Measurements from ENCODE around the gene METTL23. TPM values are rescaled to one million over a fixed set of nuclear protein-coding genes. Genes with fewer than 3 reads are reported as not detected.
"Not testable (repeated sequence)": the region's sequence is repeated elsewhere in the genome, so short reads cannot be mapped to it uniquely, and the experiment has no call there.

METTL23 gene
- total RNA-seq, 4 donors from 2014 or later: 11.2 to 34.1 (median 24.7) TPM; not detected in 1

- 35 to 40% methylated on average over 12 to 18 of the region's 18 CpGs for WGBS, 2 donors (ENCODE audit: low coverage in 1 of 2)
- H3K27ac ChIP-seq: peak overlapping the region; percentile 100
- TF ChIP-seq, protein P1, sequence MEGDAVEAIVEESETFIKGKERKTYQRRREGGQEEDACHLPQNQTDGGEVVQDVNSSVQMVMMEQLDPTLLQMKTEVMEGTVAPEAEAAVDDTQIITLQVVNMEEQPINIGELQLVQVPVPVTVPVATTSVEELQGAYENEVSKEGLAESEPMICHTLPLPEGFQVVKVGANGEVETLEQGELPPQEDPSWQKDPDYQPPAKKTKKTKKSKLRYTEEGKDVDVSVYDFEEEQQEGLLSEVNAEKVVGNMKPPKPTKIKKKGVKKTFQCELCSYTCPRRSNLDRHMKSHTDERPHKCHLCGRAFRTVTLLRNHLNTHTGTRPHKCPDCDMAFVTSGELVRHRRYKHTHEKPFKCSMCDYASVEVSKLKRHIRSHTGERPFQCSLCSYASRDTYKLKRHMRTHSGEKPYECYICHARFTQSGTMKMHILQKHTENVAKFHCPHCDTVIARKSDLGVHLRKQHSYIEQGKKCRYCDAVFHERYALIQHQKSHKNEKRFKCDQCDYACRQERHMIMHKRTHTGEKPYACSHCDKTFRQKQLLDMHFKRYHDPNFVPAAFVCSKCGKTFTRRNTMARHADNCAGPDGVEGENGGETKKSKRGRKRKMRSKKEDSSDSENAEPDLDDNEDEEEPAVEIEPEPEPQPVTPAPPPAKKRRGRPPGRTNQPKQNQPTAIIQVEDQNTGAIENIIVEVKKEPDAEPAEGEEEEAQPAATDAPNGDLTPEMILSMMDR (IDR thresholded peaks at IDR 0.05): no peak
- TF ChIP-seq EP300 (IDR thresholded peaks at IDR 0.05; ENCODE audit: low read depth): no peak
- TF ChIP-seq POLR2AphosphoS5 (IDR thresholded peaks at IDR 0.05): no peak
- TF ChIP-seq POLR2A (IDR thresholded peaks at IDR 0.05): no peak
- in situ Hi-C loops (cut with MboI; ENCODE audit: low pct_ligation_motif_present in 1 of 4, low pct_unique_long_range_greater_than_20kb in 1 of 4, low sequenced_read_pairs in 3 of 4) (no loop called here), intact Hi-C loops (cut with DNase I; ENCODE audit: low total_unique reads) (loop anchor here (5.0 to 10.0 kb wide), 2 partner anchors 851 to 943 kb away; partner anchors contain the start of genes TRIM47 and UNK)
- no peaks in the 10 kb centered on the region for H3K9me3 ChIP-seq
- H3K4me1 ChIP-seq: peaks cover 34 to 76% (median 40%) of the 10 kb centered on the region in 4 donors
- peaks cover 0 to 27% (median 4%) of the 10 kb centered on the region in 4 donors for H3K36me3 ChIP-seq
- H3K27me3 ChIP-seq: no peaks in the 10 kb centered on the region
- DNase-seq: peak; percentile 28
- peak overlapping the region in 3 of 4 donors; percentile 97 to 99 (median 98) for H3K4me3 ChIP-seq
Measured at GRCh38 chr17:76727745-76728456, 1.3 kb downstream of the METTL23 start.

DNA sequence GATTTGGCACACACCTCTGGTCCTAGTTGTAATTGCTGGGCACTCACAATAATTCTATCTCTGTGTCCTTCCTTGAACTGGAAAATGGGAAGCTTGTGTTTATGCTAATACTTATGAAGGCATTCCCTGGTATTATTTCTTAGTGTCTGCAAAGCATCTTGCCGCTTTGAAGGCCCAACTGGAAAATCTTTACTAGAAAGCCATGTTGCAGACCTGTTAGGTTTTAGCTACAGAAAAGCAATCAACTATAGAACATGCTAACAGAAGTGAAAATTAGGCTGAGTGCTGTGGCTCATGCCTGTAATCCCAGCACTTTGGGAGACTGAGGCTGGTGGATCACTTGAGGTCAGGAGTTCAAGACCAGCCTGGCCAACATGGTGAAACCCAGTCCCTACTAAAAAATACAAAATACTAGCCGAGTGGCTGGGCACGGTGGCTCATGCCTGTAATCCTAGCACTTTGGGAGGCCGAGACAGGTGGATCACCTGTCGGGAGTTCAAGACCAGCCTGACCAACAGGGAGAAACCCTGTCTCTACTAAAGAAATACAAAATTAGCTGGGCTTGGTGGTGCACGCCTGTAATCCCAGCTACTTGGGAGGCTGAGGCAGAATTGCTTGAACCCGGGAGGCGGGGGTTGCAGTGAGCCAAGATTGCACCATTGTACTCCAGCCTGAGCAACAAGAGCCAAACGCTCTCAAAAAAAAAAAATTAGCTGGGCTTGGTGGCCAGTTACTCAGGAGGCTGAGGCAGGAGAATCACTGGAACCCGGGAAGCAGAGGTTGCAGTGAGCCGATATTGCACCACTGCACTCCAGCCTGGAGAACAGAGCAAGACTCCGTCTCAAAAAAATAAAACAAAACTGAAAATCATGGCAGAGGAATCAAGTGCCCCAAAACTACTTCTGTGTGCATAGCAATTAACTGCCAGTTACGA, 5.4 kb downstream of the METTL23 start:
- H3K9me3 ChIP-seq; H3K27me3 ChIP-seq; DNase-seq; in situ Hi-C loops (cut with MboI; ENCODE audit: low pct_ligation_motif_present in 1 of 4, low pct_unique_long_range_greater_than_20kb in 1 of 4, low sequenced_read_pairs in 3 of 4); intact Hi-C loops (cut with DNase I; ENCODE audit: low total_unique reads); H3K4me3 ChIP-seq: not testable (repeated sequence)
- 86 to 92% methylated on average over 8 to 13 of the region's 13 CpGs for WGBS, 2 donors (ENCODE audit: low coverage in 1 of 2)
- Histone ChIP-seq H3K27ac (peak overlapping the region in 2 of 4 donors; percentile 2 to 20), H3K4me1 (peaks cover 40 to 81% (median 49%) of the 10 kb centered on the region in 4 donors), H3K36me3 (peaks cover 0 to 37% (median 9%) of the 10 kb centered on the region in 4 donors)

DNA sequence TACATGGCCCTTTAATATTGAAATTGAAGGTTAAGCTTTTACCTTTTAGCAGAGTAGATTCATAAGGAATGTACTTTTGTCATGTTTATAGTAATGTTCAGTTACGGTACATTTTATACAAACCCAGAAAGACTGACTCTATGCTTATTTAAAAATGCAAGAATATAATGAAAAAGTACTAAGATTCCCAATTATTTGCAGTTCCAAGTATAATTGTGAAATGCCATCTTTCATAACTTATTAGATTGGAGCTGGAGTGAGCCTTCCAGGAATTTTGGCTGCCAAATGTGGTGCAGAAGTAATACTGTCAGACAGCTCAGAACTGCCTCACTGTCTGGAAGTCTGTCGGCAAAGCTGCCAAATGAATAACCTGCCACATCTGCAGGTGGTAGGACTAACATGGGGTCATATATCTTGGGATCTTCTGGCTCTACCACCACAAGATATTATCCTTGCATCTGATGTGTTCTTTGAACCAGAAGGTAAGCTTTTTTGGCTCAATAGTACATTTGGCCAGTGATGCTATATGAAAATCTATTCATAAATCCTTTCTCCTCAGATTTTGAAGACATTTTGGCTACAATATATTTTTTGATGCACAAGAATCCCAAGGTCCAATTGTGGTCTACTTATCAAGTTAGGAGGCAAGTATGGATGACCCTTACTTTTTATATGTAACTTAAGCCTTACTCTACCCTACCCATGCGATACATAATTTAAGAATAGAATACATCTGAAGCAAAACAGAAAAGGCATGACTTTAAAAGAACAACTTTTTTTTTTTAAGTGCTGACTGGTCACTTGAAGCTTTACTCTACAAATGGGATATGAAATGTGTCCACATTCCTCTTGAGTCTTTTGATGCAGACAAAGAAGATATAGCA, 6.3 kb downstream of the METTL23 start:
- Histone ChIP-seq H3K36me3 (peaks cover 0 to 37% (median 9%) of the 10 kb centered on the region in 4 donors), H3K4me1 (peaks cover 33 to 73% (median 42%) of the 10 kb centered on the region in 4 donors), H3K27me3 (no peaks in the 10 kb centered on the region), H3K9me3 (no peaks in the 10 kb centered on the region), H3K27ac (peak overlapping the region in 2 of 4 donors; percentile 20 to 100), H3K4me3 (no peak overlapping the region)
- TF ChIP-seq POLR2A (IDR thresholded peaks at IDR 0.05) (no peak), EP300 (IDR thresholded peaks at IDR 0.05; ENCODE audit: low read depth) (no peak), POLR2AphosphoS5 (IDR thresholded peaks at IDR 0.05) (no peak)
- TF ChIP-seq, protein P1 (IDR thresholded peaks at IDR 0.05): no peak
- in situ Hi-C loops (cut with MboI; ENCODE audit: low pct_ligation_motif_present in 1 of 4, low pct_unique_long_range_greater_than_20kb in 1 of 4, low sequenced_read_pairs in 3 of 4) (no loop called here), intact Hi-C loops (cut with DNase I; ENCODE audit: low total_unique reads) (no loop called here)
- WGBS, 2 donors (ENCODE audit: low coverage in 1 of 2): 68 to 81% methylated on average over 2 to 3 of the region's 3 CpGs
- no peak for DNase-seq

DNA sequence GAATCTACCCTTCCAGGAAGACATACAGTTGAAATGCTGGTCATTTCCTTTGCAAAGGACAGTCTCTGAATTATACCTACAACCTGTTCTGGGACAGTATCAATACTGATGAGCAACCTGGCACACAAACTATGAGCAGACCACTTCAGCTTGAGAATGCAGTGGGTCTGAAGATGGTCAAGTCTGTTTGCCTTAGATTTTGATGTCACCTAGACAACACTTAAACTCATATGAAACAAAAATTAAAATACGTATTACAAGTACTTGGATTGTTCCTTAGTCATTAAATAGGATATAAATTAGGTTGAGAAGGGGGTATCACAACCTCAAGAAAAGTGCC, 6.9 kb downstream of the METTL23 start:
- H3K4me3 ChIP-seq: peak overlapping the region in 1 of 4 donors; percentile 88
- in situ Hi-C loops (cut with MboI; ENCODE audit: low pct_ligation_motif_present in 1 of 4, low pct_unique_long_range_greater_than_20kb in 1 of 4, low sequenced_read_pairs in 3 of 4): no loop called here
- H3K27ac ChIP-seq: peak overlapping the region in 3 of 4 donors; percentile 99 to 100 (median 100)

More for the DNA sequence above, 6.9 kb downstream of the METTL23 start:
- H3K27me3 ChIP-seq: no peaks in the 10 kb centered on the region
- DNase-seq: no peak
- peaks cover 33 to 71% (median 42%) of the 10 kb centered on the region in 4 donors for H3K4me1 ChIP-seq
- no peaks in the 10 kb centered on the region for H3K9me3 ChIP-seq
- 38 to 47% methylated on average over 1 of the region's 1 CpG for WGBS, 2 donors (ENCODE audit: low coverage in 1 of 2)
- peaks cover 0 to 37% (median 9%) of the 10 kb centered on the region in 4 donors for H3K36me3 ChIP-seq
- intact Hi-C loops (cut with DNase I; ENCODE audit: low total_unique reads): no loop called here
- TF ChIP-seq, protein P1 (IDR thresholded peaks at IDR 0.05): no peak
- TF ChIP-seq POLR2A (IDR thresholded peaks at IDR 0.05): no peak
- no peak for TF ChIP-seq EP300 (IDR thresholded peaks at IDR 0.05; ENCODE audit: low read depth)
- TF ChIP-seq POLR2AphosphoS5 (IDR thresholded peaks at IDR 0.05): no peak

Measured in transverse colon (tissue), 4 donors.